Neural cell (in vitro differentiated cells): ENCODE data around the gene GPC3. TPM values are rescaled to one million over a fixed set of nuclear protein-coding genes. Genes with fewer than 3 reads are reported as not detected.

ENCODE experiments used
- H2AFZ ChIP-seq: fragments of 200-600, 300-800 bp; sonication (generic), shearing (Covaris generic); 2 replicates; pipeline ENCODE4 v1.6.0; 2014; ENCODE audit warnings: low read depth, mild to moderate bottlenecking, antibody characterized with exemption, low read length, moderate library complexity
- H3F3A ChIP-seq: fragments of 200-600 bp; shearing (Covaris generic); 2 replicates; pipeline ENCODE4 v1.6.1; 2016; ENCODE audit warnings: mild to moderate bottlenecking, moderate library complexity, mixed read lengths, antibody characterized with exemption, low read length; ENCODE audit not compliant: insufficient read depth, poor library complexity, severe bottlenecking
- H3K27ac ChIP-seq: fragments of 200-600, 300-800 bp; sonication (generic), shearing (Covaris generic); 2 replicates; pipeline ENCODE4 v1.5.1; 2014; ENCODE audit warnings: mild to moderate bottlenecking, low read length, moderate library complexity
- H3K27me3 ChIP-seq: fragments of 300-800, 200-600 bp; sonication (generic), shearing (Covaris generic); 2 replicates; pipeline ENCODE4 v1.6.0; 2014; ENCODE audit warnings: mild to moderate bottlenecking, low read depth, low read length, moderate library complexity; ENCODE audit not compliant: insufficient read depth
- H3K36me3 ChIP-seq: fragments of 300-800, 200-600 bp; sonication (generic), shearing (Covaris generic); 2 replicates; pipeline ENCODE4 v1.5.1; 2014; ENCODE audit warnings: mild to moderate bottlenecking, antibody characterized with exemption, low read length, moderate library complexity; ENCODE audit not compliant: insufficient read depth
- H3K4me2 ChIP-seq: fragments of 300-800, 200-600 bp; sonication (generic), shearing (Covaris generic); 2 replicates; pipeline ENCODE4 v1.6.0; 2014; ENCODE audit warnings: mild to moderate bottlenecking, low read length
- H3K4me3 ChIP-seq: fragments of 300-800, 200-600 bp; sonication (generic), shearing (Covaris generic); 2 replicates; pipeline ENCODE4 v1.5.1; 2014; ENCODE audit warnings: mild to moderate bottlenecking, low read length, moderate library complexity
- H3K79me2 ChIP-seq: fragments of 200-600 bp; shearing (Covaris generic); replicated peaks from 2 replicates; pipeline ENCODE4 v1.6.0; 2014; ENCODE audit warnings: mild to moderate bottlenecking, low read length, moderate library complexity; ENCODE audit not compliant: insufficient read depth
- H3K9ac ChIP-seq: fragments of 300-800, 200-600 bp; sonication (generic), shearing (Covaris generic); 2 replicates; pipeline ENCODE4 v1.6.1; 2016; ENCODE audit warnings: mild to moderate bottlenecking, low read length, mixed read lengths
- H3K9me2 ChIP-seq: fragments of 200-600 bp; shearing (Covaris generic); 2 replicates; pipeline ENCODE4 v1.6.1; 2016; ENCODE audit warnings: mild to moderate bottlenecking, low read length, mixed read lengths; ENCODE audit not compliant: insufficient read depth
- H3K9me3 ChIP-seq: fragments of 200-600, 300-800 bp; sonication (generic), shearing (Covaris generic); 2 replicates; pipeline ENCODE4 v1.6.1; 2016; ENCODE audit warnings: mild to moderate bottlenecking, mixed run types, low read length, moderate library complexity, mixed read lengths
- H4K20me1 ChIP-seq: fragments of 200-600 bp; shearing (Covaris generic); 2 replicates; pipeline ENCODE4 v1.6.1; 2016; ENCODE audit warnings: mild to moderate bottlenecking, mixed run types; ENCODE audit not compliant: insufficient read depth
- EP300 ChIP-seq: fragments of 450-650 bp; conservative IDR thresholded peaks from 2 replicates; pipeline ENCODE4 v1.6.1; 2014; ENCODE audit warnings: antibody characterized with exemption, mild to moderate bottlenecking, moderate library complexity; ENCODE audit not compliant: poor library complexity, severe bottlenecking
- EZH2 ChIP-seq: fragments of 200-600, 300-800 bp; shearing (Covaris generic), sonication (generic); IDR thresholded peaks from 2 replicates; pipeline ENCODE4 v1.6.1; 2014; ENCODE audit warnings: antibody characterized with exemption, low read length, borderline replicate concordance, mild to moderate bottlenecking; ENCODE audit not compliant: insufficient read depth, poor library complexity, severe bottlenecking
- MXI1 ChIP-seq: fragments of 450-650 bp; conservative IDR thresholded peaks from 2 replicates; pipeline ENCODE4 v1.6.1; 2014; ENCODE audit warnings: antibody characterized with exemption, mild to moderate bottlenecking; ENCODE audit not compliant: poor library complexity, severe bottlenecking
- POLR2AphosphoS5 ChIP-seq: IDR thresholded peaks from 2 replicates; pipeline ENCODE4 v1.6.1; 2012
- RAD21 ChIP-seq: fragments of 450-650 bp; conservative IDR thresholded peaks from 2 replicates; pipeline ENCODE4 v1.6.1; 2014; ENCODE audit warnings: antibody characterized with exemption, mild to moderate bottlenecking, moderate library complexity
- SMC3 ChIP-seq: fragments of 450-650 bp; conservative IDR thresholded peaks from 2 replicates; pipeline ENCODE4 v1.6.1; 2014; ENCODE audit warnings: antibody characterized with exemption, mild to moderate bottlenecking, moderate library complexity; ENCODE audit not compliant: poor library complexity
- TAF1 ChIP-seq: IDR thresholded peaks from 2 replicates; pipeline ENCODE4 v1.6.1; 2012; ENCODE audit warnings: low read depth
- polyA plus RNA-seq: library from polyadenylated mRNA; depleted of rRNA; stranded (reverse); fragments of >200 nt; gene quantifications from 2 replicates; pipeline ENCODE4 v1.2.3, GENCODE V29; 2014
- TF ChIP-seq, protein P1 (sequence below): IDR thresholded peaks from 2 replicates; pipeline ENCODE4 v1.6.1; 2012; ENCODE audit warnings: borderline replicate concordance
- TF ChIP-seq, protein P2 (sequence below): fragments of 450-650 bp; IDR thresholded peaks from 2 replicates; pipeline ENCODE4 v1.5.1; 2014; ENCODE audit warnings: antibody characterized with exemption, mild to moderate bottlenecking, moderate library complexity; ENCODE audit not compliant: poor library complexity, severe bottlenecking

Gene GPC3
- polyA plus RNA-seq, 1 donor from 2014 or later, result 2.1 TPM

GRCh38 chrX:133926099-133926498 lies 59.3 kb downstream of the GPC3 start:
- H3K4me2 ChIP-seq, result no peak overlapping the region
- H3K27me3 ChIP-seq, result no peaks in the 10 kb centered on the region
- H3K4me3 ChIP-seq, result no peak overlapping the region
- H3F3A ChIP-seq, result no peaks in the 10 kb centered on the region
- H4K20me1 ChIP-seq, result no peaks in the 10 kb centered on the region
- H3K9me2 ChIP-seq, result no peaks in the 10 kb centered on the region
- H2AFZ ChIP-seq, result no peak overlapping the region
- H3K79me2 ChIP-seq, result no peaks in the 10 kb centered on the region
- TF ChIP-seq, protein P1, sequence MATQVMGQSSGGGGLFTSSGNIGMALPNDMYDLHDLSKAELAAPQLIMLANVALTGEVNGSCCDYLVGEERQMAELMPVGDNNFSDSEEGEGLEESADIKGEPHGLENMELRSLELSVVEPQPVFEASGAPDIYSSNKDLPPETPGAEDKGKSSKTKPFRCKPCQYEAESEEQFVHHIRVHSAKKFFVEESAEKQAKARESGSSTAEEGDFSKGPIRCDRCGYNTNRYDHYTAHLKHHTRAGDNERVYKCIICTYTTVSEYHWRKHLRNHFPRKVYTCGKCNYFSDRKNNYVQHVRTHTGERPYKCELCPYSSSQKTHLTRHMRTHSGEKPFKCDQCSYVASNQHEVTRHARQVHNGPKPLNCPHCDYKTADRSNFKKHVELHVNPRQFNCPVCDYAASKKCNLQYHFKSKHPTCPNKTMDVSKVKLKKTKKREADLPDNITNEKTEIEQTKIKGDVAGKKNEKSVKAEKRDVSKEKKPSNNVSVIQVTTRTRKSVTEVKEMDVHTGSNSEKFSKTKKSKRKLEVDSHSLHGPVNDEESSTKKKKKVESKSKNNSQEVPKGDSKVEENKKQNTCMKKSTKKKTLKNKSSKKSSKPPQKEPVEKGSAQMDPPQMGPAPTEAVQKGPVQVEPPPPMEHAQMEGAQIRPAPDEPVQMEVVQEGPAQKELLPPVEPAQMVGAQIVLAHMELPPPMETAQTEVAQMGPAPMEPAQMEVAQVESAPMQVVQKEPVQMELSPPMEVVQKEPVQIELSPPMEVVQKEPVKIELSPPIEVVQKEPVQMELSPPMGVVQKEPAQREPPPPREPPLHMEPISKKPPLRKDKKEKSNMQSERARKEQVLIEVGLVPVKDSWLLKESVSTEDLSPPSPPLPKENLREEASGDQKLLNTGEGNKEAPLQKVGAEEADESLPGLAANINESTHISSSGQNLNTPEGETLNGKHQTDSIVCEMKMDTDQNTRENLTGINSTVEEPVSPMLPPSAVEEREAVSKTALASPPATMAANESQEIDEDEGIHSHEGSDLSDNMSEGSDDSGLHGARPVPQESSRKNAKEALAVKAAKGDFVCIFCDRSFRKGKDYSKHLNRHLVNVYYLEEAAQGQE, result no peak
- TF ChIP-seq TAF1 (no peak), POLR2AphosphoS5 (no peak), EP300 (no peak), MXI1 (no peak), SMC3 (no peak), RAD21 (no peak), EZH2 (no peak)
- TF ChIP-seq, protein P2, sequence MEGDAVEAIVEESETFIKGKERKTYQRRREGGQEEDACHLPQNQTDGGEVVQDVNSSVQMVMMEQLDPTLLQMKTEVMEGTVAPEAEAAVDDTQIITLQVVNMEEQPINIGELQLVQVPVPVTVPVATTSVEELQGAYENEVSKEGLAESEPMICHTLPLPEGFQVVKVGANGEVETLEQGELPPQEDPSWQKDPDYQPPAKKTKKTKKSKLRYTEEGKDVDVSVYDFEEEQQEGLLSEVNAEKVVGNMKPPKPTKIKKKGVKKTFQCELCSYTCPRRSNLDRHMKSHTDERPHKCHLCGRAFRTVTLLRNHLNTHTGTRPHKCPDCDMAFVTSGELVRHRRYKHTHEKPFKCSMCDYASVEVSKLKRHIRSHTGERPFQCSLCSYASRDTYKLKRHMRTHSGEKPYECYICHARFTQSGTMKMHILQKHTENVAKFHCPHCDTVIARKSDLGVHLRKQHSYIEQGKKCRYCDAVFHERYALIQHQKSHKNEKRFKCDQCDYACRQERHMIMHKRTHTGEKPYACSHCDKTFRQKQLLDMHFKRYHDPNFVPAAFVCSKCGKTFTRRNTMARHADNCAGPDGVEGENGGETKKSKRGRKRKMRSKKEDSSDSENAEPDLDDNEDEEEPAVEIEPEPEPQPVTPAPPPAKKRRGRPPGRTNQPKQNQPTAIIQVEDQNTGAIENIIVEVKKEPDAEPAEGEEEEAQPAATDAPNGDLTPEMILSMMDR, result no peak
- H3K9ac ChIP-seq, result no peak overlapping the region
- H3K9me3 ChIP-seq, result no peaks in the 10 kb centered on the region
- H3K27ac ChIP-seq, result no peak overlapping the region
- no peaks in the 10 kb centered on the region for H3K36me3 ChIP-seq

DNA sequence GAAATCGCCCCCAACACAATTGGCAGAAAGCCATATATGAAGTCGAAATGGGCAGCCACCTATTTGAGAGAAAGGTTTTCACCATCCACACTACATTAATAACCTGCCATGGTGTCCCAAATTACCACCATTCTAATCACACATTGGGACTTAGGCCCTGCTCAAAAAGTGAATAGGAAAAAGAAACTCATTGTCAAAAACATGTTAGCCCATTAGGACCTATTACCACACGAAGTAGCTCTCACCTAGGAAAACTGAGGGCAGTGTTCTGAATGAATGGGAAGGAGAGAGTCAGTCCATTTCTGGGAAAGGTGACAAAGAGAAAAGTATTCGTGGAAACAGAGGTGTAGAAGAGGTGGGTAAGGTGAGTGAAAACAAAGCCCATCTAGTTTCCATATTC lies 60.8 kb downstream of the GPC3 start:
- Histone ChIP-seq H3K4me2 (no peak overlapping the region), H3K9me2 (no peaks in the 10 kb centered on the region), H2AFZ (no peak overlapping the region), H3K36me3 (no peaks in the 10 kb centered on the region), H3K27ac (no peak overlapping the region), H3K4me3 (no peak overlapping the region), H3K27me3 (no peaks in the 10 kb centered on the region), H3F3A (no peaks in the 10 kb centered on the region), H3K79me2 (no peaks in the 10 kb centered on the region), H3K9ac (no peak overlapping the region), H4K20me1 (no peaks in the 10 kb centered on the region), H3K9me3 (no peaks in the 10 kb centered on the region)
- TF ChIP-seq, protein P2, result no peak
- no peak for TF ChIP-seq MXI1
- no peak for TF ChIP-seq EP300
